PFSK-1 (cell line): Measurements from ENCODE around the gene PERM1. TPM values are rescaled to one million over a fixed set of nuclear protein-coding genes. Genes with fewer than 3 reads are reported as not detected.

Source experiments
- FOXP2 ChIP-seq: optimal IDR thresholded peaks from 2 replicates; pipeline ENCODE3; 2011; ENCODE audit warnings: borderline replicate concordance, control low read depth, inconsistent platforms; ENCODE audit not compliant: insufficient read depth; ENCODE audit errors: extremely low read length, extremely low read depth
- POLR2AphosphoS5 ChIP-seq: IDR thresholded peaks from 2 replicates; pipeline ENCODE4 v1.6.1; 2012; ENCODE audit warnings: low read depth, mild to moderate bottlenecking, control low read depth, low read length, moderate library complexity
- REST ChIP-seq, 2 experiments: IDR thresholded peaks; 2 replicates each; pipeline versions ENCODE4 v1.6.1 to v1.8.0; 2011 to 2012; ENCODE audit warnings: low read depth in 2 of 2, low read length in 2 of 2, control low read depth in 1 of 2, inconsistent platforms in 1 of 2, mild to moderate bottlenecking in 1 of 2, moderate library complexity in 1 of 2; ENCODE audit not compliant: insufficient read depth in 1 of 2
- SIN3A ChIP-seq: IDR thresholded peaks from 2 replicates; pipeline ENCODE4 v1.6.1; 2012; ENCODE audit warnings: mild to moderate bottlenecking, low read length, moderate library complexity, borderline replicate concordance; ENCODE audit not compliant: insufficient read depth
- TAF1 ChIP-seq: IDR thresholded peaks from 2 replicates; pipeline ENCODE4 v1.6.1; 2012; ENCODE audit warnings: low read length, control low read depth, borderline replicate concordance; ENCODE audit not compliant: insufficient read depth
- polyA plus RNA-seq: library from polyadenylated mRNA; unstranded; fragments of >200 nt; gene quantifications from one replicate; pipeline ENCODE4 v1.2.1, GENCODE V29; 2012; ENCODE audit warnings: low read depth, missing spikeins; ENCODE audit not compliant: insufficient read length

Gene PERM1
- polyA plus RNA-seq: not detected

GRCh38 chr1:981955-982558 lies at the start of gene PERM1:
Gene PERM1, minus strand, starts transcription at chr1:982093. Its CDS starts 1,064 bp downstream, at chr1:981029.
- TF ChIP-seq TAF1 (no peak), POLR2AphosphoS5 (no peak), REST (IDR thresholded peaks at IDR 0.05; ENCODE audit: insufficient read depth in 1 of 2, low read depth in 2 of 2, low read length in 2 of 2) (no peak), FOXP2 (no peak), SIN3A (no peak)

GRCh38 chr1:1027791-1028190 lies 45.9 kb upstream of the PERM1 start:
- TF ChIP-seq FOXP2: no peak
- TF ChIP-seq SIN3A: no peak
- no peak for TF ChIP-seq REST (IDR thresholded peaks at IDR 0.05; ENCODE audit: insufficient read depth in 1 of 2, low read depth in 2 of 2, low read length in 2 of 2)
- no peak for TF ChIP-seq TAF1

GRCh38 chr1:1026599-1027413 lies 44.9 kb upstream of the PERM1 start:
- TF ChIP-seq FOXP2: no peak
- TF ChIP-seq POLR2AphosphoS5: no peak
- TF ChIP-seq REST (IDR thresholded peaks at IDR 0.05; ENCODE audit: insufficient read depth in 1 of 2, low read depth in 2 of 2, low read length in 2 of 2): no peak
- no peak for TF ChIP-seq TAF1
- no peak for TF ChIP-seq SIN3A

GRCh38 chr1:1025730-1026129 lies 43.8 kb upstream of the PERM1 start:
- TF ChIP-seq REST (IDR thresholded peaks at IDR 0.05; ENCODE audit: insufficient read depth in 1 of 2, low read depth in 2 of 2, low read length in 2 of 2): no peak
- no peak for TF ChIP-seq POLR2AphosphoS5
